Keratinocyte (primary cell): Measurements from ENCODE around the gene CSH2. TPM values are rescaled to one million over a fixed set of nuclear protein-coding genes. Genes with fewer than 3 reads are reported as not detected.

Experiments used
- DNase-seq: peaks from one replicate; pipeline ENCODE4 v3.0.0-alpha.2; 2011; ENCODE audit warnings: low read depth, missing footprints, low spot score
- FAIRE-seq: peaks from 2 replicates; lab custom pipeline; 2011; peaks lifted over from hg19 to GRCh38; lab: Jason Lieb, UNC
- H2AFZ ChIP-seq: 2 replicates; pipeline ENCODE4 v1.6.0; 2012; ENCODE audit warnings: low read length, control low read depth, inconsistent platforms; ENCODE audit not compliant: control insufficient read depth
- H3K27ac ChIP-seq: 2 replicates; pipeline ENCODE4 v1.5.1; 2011; ENCODE audit warnings: low read length; ENCODE audit not compliant: control insufficient read depth, insufficient read depth
- H3K27me3 ChIP-seq: 3 replicates; pipeline ENCODE4 v1.6.0; 2011; ENCODE audit warnings: low read length; ENCODE audit not compliant: control insufficient read depth, insufficient read depth; ENCODE audit errors: extremely low read depth
- H3K36me3 ChIP-seq, 2 experiments: 2 replicates in 1 of 2; 3 replicates in 1 of 2; pipeline ENCODE4 v1.5.1; 2011; ENCODE audit warnings: low read length in 2 of 2, mild to moderate bottlenecking in 1 of 2; ENCODE audit not compliant: control insufficient read depth in 2 of 2, insufficient read depth in 2 of 2; ENCODE audit errors: extremely low read depth in 1 of 2
- H3K4me1 ChIP-seq: 3 replicates; pipeline ENCODE4 v1.5.1; 2011; ENCODE audit warnings: low read length; ENCODE audit not compliant: control insufficient read depth, insufficient read depth; ENCODE audit errors: extremely low read depth
- H3K4me2 ChIP-seq: 3 replicates; pipeline ENCODE4 v1.6.0; 2011; ENCODE audit warnings: low read depth, low read length; ENCODE audit not compliant: control insufficient read depth, insufficient read depth; ENCODE audit errors: extremely low read depth
- H3K4me3 ChIP-seq, 3 experiments: fragments of 200-600 bp in 1 of 3; sonication (generic) in 1 of 3; 2 replicates in 2 of 3; 3 replicates in 1 of 3; pipeline ENCODE4 v1.5.1; 2011 to 2016; ENCODE audit warnings: low read length in 3 of 3, mild to moderate bottlenecking in 3 of 3, control low read depth in 2 of 3, inconsistent platforms in 1 of 3, low read depth in 1 of 3, mixed read lengths in 1 of 3, mixed run types in 1 of 3, moderate library complexity in 1 of 3; ENCODE audit not compliant: control insufficient read depth in 2 of 3, insufficient read depth in 2 of 3; ENCODE audit errors: extremely low read depth in 1 of 3
- H3K79me2 ChIP-seq: 2 replicates; pipeline ENCODE4 v1.6.0; 2012; ENCODE audit warnings: low read length; ENCODE audit not compliant: control insufficient read depth, insufficient read depth
- H3K9ac ChIP-seq: 3 replicates; pipeline ENCODE4 v1.6.0; 2011; ENCODE audit warnings: low read length; ENCODE audit not compliant: control insufficient read depth, insufficient read depth; ENCODE audit errors: extremely low read depth
- H3K9me1 ChIP-seq: 3 replicates; pipeline ENCODE4 v1.6.0; 2011; ENCODE audit warnings: low read length; ENCODE audit not compliant: control insufficient read depth, insufficient read depth; ENCODE audit errors: extremely low read depth
- H3K9me3 ChIP-seq: 2 replicates; pipeline ENCODE4 v1.5.1; 2012; ENCODE audit warnings: low read depth, low read length; ENCODE audit not compliant: control insufficient read depth
- H4K20me1 ChIP-seq: 3 replicates; pipeline ENCODE4 v1.6.0; 2011; ENCODE audit warnings: low read length; ENCODE audit not compliant: control insufficient read depth, insufficient read depth; ENCODE audit errors: extremely low read depth
- EZH2 ChIP-seq: IDR thresholded peaks from one replicate; pipeline ENCODE4 v1.6.1; 2012; ENCODE audit warnings: inconsistent platforms, mild to moderate bottlenecking, low read length, moderate library complexity
- dilution Hi-C: fragments of 300-500 bp; cut with MboI; formaldehyde crosslinking; loops from one replicate; pipeline ENCODE4 v1.7.0; 2020; ENCODE audit warnings: low sequenced_read_pairs; ENCODE audit not compliant: extremely low pct_ligation_motif_present
- polyA plus RNA-seq, 5 experiments: library from polyadenylated mRNA; depleted of rRNA in 3 of 5; stranded (reverse) in 3 of 5; stranded (forward) in 1 of 5; unstranded in 1 of 5; fragments of >200 nt; gene quantifications; 1 replicate in 1 of 5; 2 replicates in 3 of 5; 3 replicates in 1 of 5; pipeline versions ENCODE4 v1.2.1 to v1.2.3, GENCODE V29; 2011 to 2012; ENCODE audit warnings: missing spikeins in 2 of 5, low read depth in 1 of 5, low replicate concordance in 1 of 5
- TF ChIP-seq, protein P1 (sequence below), 3 experiments: IDR thresholded peaks in 1 of 3; conservative IDR thresholded peaks in 1 of 3; optimal IDR thresholded peaks in 1 of 3; 2 replicates in 2 of 3; 3 replicates in 1 of 3; pipeline versions ENCODE3 to v1.5.1; 2011; ENCODE audit warnings: low read length in 3 of 3, mild to moderate bottlenecking in 3 of 3, moderate library complexity in 2 of 3, control low read depth in 1 of 3, inconsistent platforms in 1 of 3; ENCODE audit not compliant: insufficient read depth in 2 of 3; ENCODE audit errors: extremely low read depth in 1 of 3

The CSH2 gene
- polyA plus RNA-seq, 1 donor (not counting 4 experiments of a cell fraction or from before 2014, with no cell fraction given): not detected

DNA sequence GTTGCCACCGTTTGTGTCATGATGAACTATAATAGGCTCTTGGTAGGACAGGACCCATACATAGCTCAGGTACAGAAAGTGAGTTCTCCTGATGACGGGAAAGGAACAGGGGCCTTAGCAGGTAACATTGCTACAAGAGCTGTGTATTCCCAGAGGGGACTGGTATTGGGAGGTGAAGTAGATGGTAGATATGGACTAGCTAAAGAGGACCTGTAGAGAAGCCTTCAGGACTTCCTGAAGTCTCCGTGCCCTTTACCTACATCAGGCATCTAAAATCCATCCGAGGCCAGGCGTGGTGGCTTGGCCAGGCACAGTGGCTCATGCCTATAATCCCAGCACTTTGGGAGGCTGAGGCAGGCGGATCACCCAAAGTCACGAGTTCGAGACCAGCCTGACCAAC lies 18.3 kb downstream of the CSH2 start:
- Histone ChIP-seq H3K9me3 (no peaks in the 10 kb centered on the region), H2AFZ (no peak overlapping the region), H3K27ac (no peak overlapping the region), H3K4me3 (no peak overlapping the region), H3K27me3 (peaks cover 4% of the 10 kb centered on the region), H3K9ac (no peak overlapping the region), H3K4me1 (no peaks in the 10 kb centered on the region), H3K9me1 (no peaks in the 10 kb centered on the region), H3K4me2 (no peak overlapping the region), H3K79me2 (no peaks in the 10 kb centered on the region), H3K36me3 (no peaks in the 10 kb centered on the region), H4K20me1 (no peaks in the 10 kb centered on the region)
- dilution Hi-C loops: no loop called here
- FAIRE-seq (no peak), DNase-seq (no peak)
- TF ChIP-seq EZH2: no peak
- TF ChIP-seq, protein P1, sequence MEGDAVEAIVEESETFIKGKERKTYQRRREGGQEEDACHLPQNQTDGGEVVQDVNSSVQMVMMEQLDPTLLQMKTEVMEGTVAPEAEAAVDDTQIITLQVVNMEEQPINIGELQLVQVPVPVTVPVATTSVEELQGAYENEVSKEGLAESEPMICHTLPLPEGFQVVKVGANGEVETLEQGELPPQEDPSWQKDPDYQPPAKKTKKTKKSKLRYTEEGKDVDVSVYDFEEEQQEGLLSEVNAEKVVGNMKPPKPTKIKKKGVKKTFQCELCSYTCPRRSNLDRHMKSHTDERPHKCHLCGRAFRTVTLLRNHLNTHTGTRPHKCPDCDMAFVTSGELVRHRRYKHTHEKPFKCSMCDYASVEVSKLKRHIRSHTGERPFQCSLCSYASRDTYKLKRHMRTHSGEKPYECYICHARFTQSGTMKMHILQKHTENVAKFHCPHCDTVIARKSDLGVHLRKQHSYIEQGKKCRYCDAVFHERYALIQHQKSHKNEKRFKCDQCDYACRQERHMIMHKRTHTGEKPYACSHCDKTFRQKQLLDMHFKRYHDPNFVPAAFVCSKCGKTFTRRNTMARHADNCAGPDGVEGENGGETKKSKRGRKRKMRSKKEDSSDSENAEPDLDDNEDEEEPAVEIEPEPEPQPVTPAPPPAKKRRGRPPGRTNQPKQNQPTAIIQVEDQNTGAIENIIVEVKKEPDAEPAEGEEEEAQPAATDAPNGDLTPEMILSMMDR (optimal IDR thresholded peaks at IDR 0.05 in 1 of 3, IDR thresholded peaks at IDR 0.05 in 1 of 3, conservative IDR thresholded peaks at IDR 0.05 in 1 of 3; ENCODE audit: extremely low read depth in 1 of 3, insufficient read depth in 2 of 3, low read length in 3 of 3): no peak

DNA sequence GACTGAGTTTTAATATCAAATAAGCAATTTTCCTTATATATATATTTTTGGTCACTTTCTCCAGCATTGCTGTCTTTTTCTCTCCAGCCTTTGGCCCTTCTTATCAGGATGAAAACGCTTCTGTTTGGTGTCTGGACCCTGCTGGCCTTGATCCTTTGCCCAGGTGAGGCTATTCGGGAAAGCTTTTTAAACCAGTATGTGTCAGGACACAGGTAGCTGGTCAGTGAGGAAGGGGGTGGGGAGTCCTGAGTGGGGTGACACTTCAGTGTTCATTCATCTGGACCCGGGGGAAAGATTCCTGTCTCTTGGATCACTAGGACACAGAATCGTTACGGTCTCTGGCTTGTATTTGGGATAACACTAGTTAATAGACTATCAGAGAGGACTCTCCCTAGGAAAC lies 18.8 kb downstream of the CSH2 start:
- TF ChIP-seq EZH2: no peak
- TF ChIP-seq, protein P1 (optimal IDR thresholded peaks at IDR 0.05 in 1 of 3, IDR thresholded peaks at IDR 0.05 in 1 of 3, conservative IDR thresholded peaks at IDR 0.05 in 1 of 3; ENCODE audit: extremely low read depth in 1 of 3, insufficient read depth in 2 of 3, low read length in 3 of 3): no peak
- dilution Hi-C loops: no loop called here
- H3K4me1 ChIP-seq: no peaks in the 10 kb centered on the region
- peaks cover 5% of the 10 kb centered on the region for H3K27me3 ChIP-seq
- no peak overlapping the region for H3K4me3 ChIP-seq
- H3K9me3 ChIP-seq: no peaks in the 10 kb centered on the region
- no peak for DNase-seq
- H3K79me2 ChIP-seq: no peaks in the 10 kb centered on the region
- H3K9me1 ChIP-seq: no peaks in the 10 kb centered on the region
- no peak overlapping the region for H3K4me2 ChIP-seq
- no peak overlapping the region for H2AFZ ChIP-seq
- FAIRE-seq: no peak
- H3K27ac ChIP-seq: no peak overlapping the region
- no peak overlapping the region for H3K9ac ChIP-seq
- no peaks in the 10 kb centered on the region for H3K36me3 ChIP-seq
- no peaks in the 10 kb centered on the region for H4K20me1 ChIP-seq
